Activated CD4-positive, CD25-positive, alpha-beta regulatory T cell (primary cell): ENCODE measurements around the gene TOP1.

Experiments used
- DNase-seq, 4 experiments: peaks; one replicate each; lab custom pipeline; 2025; lab: John Stamatoyannopoulos, UW

TOP1 gene

GRCh38 chr20:41145821-41146620 is 117.4 kb downstream of the TOP1 start:
- no peak for DNase-seq

GRCh38 chr20:41147767-41148191 is 119.2 kb downstream of the TOP1 start:
- DNase-seq, result no peak

GRCh38 chr20:41148942-41149341 is 120.3 kb downstream of the TOP1 start:
- no peak for DNase-seq

GRCh38 chr20:41150664-41151063 is 122.0 kb downstream of the TOP1 start:
- no peak for DNase-seq

GRCh38 chr20:41151134-41151869 is 122.7 kb downstream of the TOP1 start:
- DNase-seq, result no peak

- DNase-seq, result no peak
These were observed 123.6 kb downstream of the TOP1 start for GRCh38 chr20:41152108-41152757.

- no peak for DNase-seq
These were observed 126.0 kb downstream of the TOP1 start for GRCh38 chr20:41154436-41155176.

GRCh38 chr20:41155261-41155660 is 126.6 kb downstream of the TOP1 start:
- DNase-seq, result no peak

- DNase-seq, result no peak
These were observed 129.5 kb downstream of the TOP1 start for GRCh38 chr20:41158082-41158625.

GRCh38 chr20:41159547-41159946 is 130.9 kb downstream of the TOP1 start:
- DNase-seq, result no peak

- DNase-seq, result no peak
These were observed 132.1 kb downstream of the TOP1 start for GRCh38 chr20:41160686-41161085.

- no peak for DNase-seq
These were observed 133.3 kb downstream of the TOP1 start for GRCh38 chr20:41161886-41162285.

- no peak for DNase-seq
These were observed 133.8 kb downstream of the TOP1 start for GRCh38 chr20:41162396-41162795.

GRCh38 chr20:41163821-41164220 is 135.2 kb downstream of the TOP1 start:
- no peak for DNase-seq

- no peak for DNase-seq
These were observed 136.6 kb downstream of the TOP1 start for GRCh38 chr20:41165001-41165882.

GRCh38 chr20:41166201-41167117 is 137.8 kb downstream of the TOP1 start:
- DNase-seq, result no peak

- DNase-seq, result no peak
These were observed 138.5 kb downstream of the TOP1 start for GRCh38 chr20:41167118-41167470.

GRCh38 chr20:41167481-41168253 is 139.0 kb downstream of the TOP1 start:
- no peak for DNase-seq
